ENCODE results near the gene MISP. TPM values are rescaled to one million over a fixed set of nuclear protein-coding genes. Genes with fewer than 3 reads are reported as not detected.

The MISP gene
- total RNA-seq, 1 donor from 2014 or later = not detected

GRCh38 chr19:708154-709143 lies 42.5 kb upstream of the MISP start, which contains the start of gene PALM:
Gene PALM (plus strand): TSS chr19:708935. CDS start chr19:709147, 212 bp downstream.
- peaks cover 10% of the 10 kb centered on the region for H3K4me1 Mint-ChIP-seq
- no peaks in the 10 kb centered on the region for H3K36me3 Mint-ChIP-seq (ENCODE audit: low read depth)
- H3K27me3 Mint-ChIP-seq (ENCODE audit: low read depth) = peaks cover 5% of the 10 kb centered on the region
- no peaks in the 10 kb centered on the region for H3K9me3 Mint-ChIP-seq
- peak; percentile 47 for DNase-seq (ENCODE audit: low read depth, low spot score)
- H3K27ac Mint-ChIP-seq (ENCODE audit: unreplicated experiment) = no peak within 1 kb of the TSS
- H3K4me3 Mint-ChIP-seq = peak within 1 kb of the TSS; percentile 73
- TF ChIP-seq, protein P1, sequence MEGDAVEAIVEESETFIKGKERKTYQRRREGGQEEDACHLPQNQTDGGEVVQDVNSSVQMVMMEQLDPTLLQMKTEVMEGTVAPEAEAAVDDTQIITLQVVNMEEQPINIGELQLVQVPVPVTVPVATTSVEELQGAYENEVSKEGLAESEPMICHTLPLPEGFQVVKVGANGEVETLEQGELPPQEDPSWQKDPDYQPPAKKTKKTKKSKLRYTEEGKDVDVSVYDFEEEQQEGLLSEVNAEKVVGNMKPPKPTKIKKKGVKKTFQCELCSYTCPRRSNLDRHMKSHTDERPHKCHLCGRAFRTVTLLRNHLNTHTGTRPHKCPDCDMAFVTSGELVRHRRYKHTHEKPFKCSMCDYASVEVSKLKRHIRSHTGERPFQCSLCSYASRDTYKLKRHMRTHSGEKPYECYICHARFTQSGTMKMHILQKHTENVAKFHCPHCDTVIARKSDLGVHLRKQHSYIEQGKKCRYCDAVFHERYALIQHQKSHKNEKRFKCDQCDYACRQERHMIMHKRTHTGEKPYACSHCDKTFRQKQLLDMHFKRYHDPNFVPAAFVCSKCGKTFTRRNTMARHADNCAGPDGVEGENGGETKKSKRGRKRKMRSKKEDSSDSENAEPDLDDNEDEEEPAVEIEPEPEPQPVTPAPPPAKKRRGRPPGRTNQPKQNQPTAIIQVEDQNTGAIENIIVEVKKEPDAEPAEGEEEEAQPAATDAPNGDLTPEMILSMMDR (conservative IDR thresholded peaks at IDR 0.05) = peak; percentile 37

GRCh38 chr19:709196-709964 lies 41.5 kb upstream of the MISP start:
- DNase-seq (ENCODE audit: low read depth, low spot score) = no peak
- TF ChIP-seq, protein P1 (conservative IDR thresholded peaks at IDR 0.05) = no peak
- H3K27me3 Mint-ChIP-seq (ENCODE audit: low read depth) = peaks cover 3% of the 10 kb centered on the region
- H3K4me1 Mint-ChIP-seq = peaks cover 10% of the 10 kb centered on the region
- H3K36me3 Mint-ChIP-seq (ENCODE audit: low read depth) = no peaks in the 10 kb centered on the region
- H3K9me3 Mint-ChIP-seq = no peaks in the 10 kb centered on the region
- no peak overlapping the region for H3K27ac Mint-ChIP-seq (ENCODE audit: unreplicated experiment)
- H3K4me3 Mint-ChIP-seq = peak overlapping the region; percentile 66

- Mint-ChIP-seq H3K4me1 (peaks cover 10% of the 10 kb centered on the region), H3K4me3 (no peak overlapping the region)
Observed at GRCh38 chr19:709965-710571, 40.8 kb upstream of the MISP start.

GRCh38 chr19:710767-711166 lies 40.1 kb upstream of the MISP start:
- DNase-seq (ENCODE audit: low read depth, low spot score) = no peak

More at GRCh38 chr19:709965-710571, 40.8 kb upstream of the MISP start:
- H3K36me3 Mint-ChIP-seq (ENCODE audit: low read depth) = no peaks in the 10 kb centered on the region
- TF ChIP-seq, protein P1 (conservative IDR thresholded peaks at IDR 0.05) = no peak
- DNase-seq (ENCODE audit: low read depth, low spot score) = no peak
- peaks cover 3% of the 10 kb centered on the region for H3K27me3 Mint-ChIP-seq (ENCODE audit: low read depth)
- no peak overlapping the region for H3K27ac Mint-ChIP-seq (ENCODE audit: unreplicated experiment)
- H3K9me3 Mint-ChIP-seq = no peaks in the 10 kb centered on the region

More at GRCh38 chr19:710767-711166, 40.1 kb upstream of the MISP start:
- H3K9me3 Mint-ChIP-seq = peaks cover 3% of the 10 kb centered on the region
- TF ChIP-seq, protein P1 (conservative IDR thresholded peaks at IDR 0.05) = no peak
- peaks cover 10% of the 10 kb centered on the region for H3K4me1 Mint-ChIP-seq
- H3K36me3 Mint-ChIP-seq (ENCODE audit: low read depth) = peaks cover 7% of the 10 kb centered on the region
- H3K27me3 Mint-ChIP-seq (ENCODE audit: low read depth) = no peaks in the 10 kb centered on the region
- H3K4me3 Mint-ChIP-seq = peak overlapping the region; percentile 78
- no peak overlapping the region for H3K27ac Mint-ChIP-seq (ENCODE audit: unreplicated experiment)
